Activated CD4-positive, alpha-beta T cell treated with anti-CD3 and anti-CD28 coated beads, Interleukin-2, Interleukin-6, amounts not matched to agents 100 ng/mL and 50 ng/mL, durations not matched to agents 16 hours and 8 hours (primary cell): Measurements from ENCODE around the gene GLYATL1.

Experiments used
- DNase-seq: peaks from one replicate; pipeline ENCODE4 v3.0.0-alpha.2; 2020

Gene GLYATL1

GRCh38 chr11:58939277-58939676 is at the start of gene GLYATL1:
Gene GLYATL1, plus strand, starts transcription at chr11:58939488. Its CDS starts 7,600 bp downstream, at chr11:58947088.
- DNase-seq = no peak

GRCh38 chr11:58893899-58894298 is 45.4 kb upstream of the GLYATL1 start:
- DNase-seq = no peak

- DNase-seq = no peak
Observed at GRCh38 chr11:58898106-58898505, 41.2 kb upstream of the GLYATL1 start.

DNA sequence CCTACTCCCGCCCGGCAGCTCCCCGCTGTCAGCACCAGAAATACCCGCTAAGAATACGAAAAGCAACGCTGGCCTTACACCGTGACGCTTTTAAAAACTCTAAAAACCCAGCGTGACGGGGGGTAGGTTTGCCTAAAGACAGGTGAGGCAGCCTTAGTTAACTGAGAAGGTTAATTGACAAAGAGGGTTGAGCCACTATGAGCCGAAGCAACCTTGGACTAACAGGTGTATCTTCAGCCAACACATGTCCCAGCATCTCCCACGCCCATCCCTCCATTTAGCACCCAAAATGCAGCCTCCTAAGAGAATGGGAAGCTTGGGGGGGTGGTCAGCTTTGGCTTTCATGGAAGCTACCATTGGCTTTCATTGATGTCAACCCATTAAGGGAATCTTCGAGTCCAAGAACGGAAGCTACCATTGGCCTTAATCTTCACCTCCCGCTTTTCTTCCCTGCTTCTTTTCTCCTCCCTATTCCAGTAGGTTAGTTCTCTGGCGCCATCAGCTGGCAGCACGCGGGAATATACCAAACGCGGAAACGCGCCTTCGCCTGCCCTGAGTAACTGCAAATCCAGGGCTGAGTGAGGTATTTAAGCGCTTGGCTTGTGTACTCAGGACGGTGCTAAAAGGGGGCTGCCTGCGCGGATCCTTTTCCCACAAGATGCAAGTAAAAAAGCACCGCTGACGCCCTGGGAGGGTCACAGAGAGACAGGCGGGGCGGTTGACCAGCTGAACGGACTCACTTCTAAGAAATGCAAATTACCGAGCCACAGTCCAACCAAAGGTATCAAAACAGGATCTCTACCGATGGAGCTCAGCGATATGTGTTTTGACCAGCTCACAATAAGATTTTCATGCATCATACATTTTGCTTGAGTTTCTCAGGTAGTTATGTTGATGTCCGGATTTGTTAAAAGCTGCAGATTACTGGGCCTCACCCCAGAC is 38.5 kb upstream of the GLYATL1 start:
- DNase-seq = peak; percentile 53

GRCh38 chr11:58902881-58903280 is 36.4 kb upstream of the GLYATL1 start:
- no peak for DNase-seq

DNA sequence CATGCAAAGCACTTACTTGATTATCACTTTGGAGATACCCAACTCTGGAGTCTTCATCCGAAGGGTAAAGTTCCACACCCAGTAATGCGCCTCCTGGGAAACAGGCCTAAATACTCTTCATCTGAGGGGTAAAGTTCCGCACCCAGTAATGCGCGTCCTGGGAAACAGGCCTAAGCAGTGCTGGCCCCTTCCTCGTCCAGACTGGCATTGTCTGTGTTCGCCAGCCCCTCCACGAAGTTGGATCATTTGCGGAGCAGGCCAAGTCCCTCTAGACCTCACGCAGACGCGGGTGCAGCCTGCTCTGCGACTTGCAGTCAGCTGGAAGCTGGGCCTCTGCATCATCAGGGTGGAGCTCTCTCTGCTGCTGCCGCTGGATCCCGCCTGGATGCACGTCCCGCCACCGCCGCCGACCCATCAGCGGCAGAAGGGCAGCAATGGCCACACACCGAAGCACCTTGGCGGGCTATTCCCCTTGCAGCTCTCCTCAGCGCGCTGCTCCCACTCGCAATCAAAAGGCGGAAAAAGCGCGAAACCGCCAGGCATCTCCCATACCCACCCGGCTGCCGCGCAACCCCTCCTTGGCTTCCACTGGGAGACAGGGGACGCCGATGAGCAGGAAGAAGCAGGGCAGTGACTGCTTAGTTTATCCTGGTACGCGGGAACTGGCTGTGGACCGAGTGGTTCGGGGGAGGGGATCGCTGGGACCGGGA is 34.1 kb upstream of the GLYATL1 start:
- no peak for DNase-seq

GRCh38 chr11:58905721-58906547 is 33.4 kb upstream of the GLYATL1 start:
- no peak for DNase-seq

DNA sequence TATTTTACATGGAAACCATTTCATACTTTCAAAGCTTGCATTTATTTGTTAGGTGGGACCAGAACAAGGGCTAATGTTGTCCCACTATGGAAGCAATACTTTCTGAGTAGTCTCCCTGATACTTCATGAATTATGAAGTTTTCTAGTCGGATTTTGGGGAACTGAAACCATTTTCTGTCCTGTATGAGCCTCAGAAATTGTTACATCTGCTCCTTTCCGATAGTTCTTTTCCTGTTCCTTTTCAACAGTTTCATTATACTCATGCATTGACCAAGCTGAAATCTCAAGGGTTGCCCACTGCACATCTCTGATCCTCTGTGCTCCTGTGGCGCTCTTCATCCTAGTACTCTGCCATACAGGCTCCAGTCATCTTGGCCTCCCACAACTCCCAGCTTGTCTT is 31.5 kb upstream of the GLYATL1 start:
- DNase-seq = no peak

DNA sequence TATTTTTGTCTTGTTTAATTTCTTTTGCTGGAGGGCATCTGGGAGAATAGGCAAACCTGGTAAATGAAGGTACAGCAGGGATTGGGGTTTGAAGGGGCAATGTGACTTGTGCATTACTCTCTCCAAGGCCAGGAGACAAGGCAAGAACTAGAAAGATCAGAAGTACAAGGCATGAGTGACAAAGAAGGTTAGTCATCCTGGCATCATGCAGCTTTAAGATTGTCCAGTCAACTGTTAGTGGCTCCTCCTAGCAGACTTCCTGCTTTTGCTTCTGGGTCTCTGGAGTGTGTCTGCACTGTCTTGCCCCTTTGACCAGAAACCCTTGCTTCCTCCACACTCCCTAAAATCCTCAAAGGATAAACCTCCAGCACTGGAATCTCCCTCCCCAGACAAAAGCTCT is 27.2 kb upstream of the GLYATL1 start:
- DNase-seq = no peak

GRCh38 chr11:58913685-58914084 is 25.6 kb upstream of the GLYATL1 start:
- DNase-seq = no peak

DNA sequence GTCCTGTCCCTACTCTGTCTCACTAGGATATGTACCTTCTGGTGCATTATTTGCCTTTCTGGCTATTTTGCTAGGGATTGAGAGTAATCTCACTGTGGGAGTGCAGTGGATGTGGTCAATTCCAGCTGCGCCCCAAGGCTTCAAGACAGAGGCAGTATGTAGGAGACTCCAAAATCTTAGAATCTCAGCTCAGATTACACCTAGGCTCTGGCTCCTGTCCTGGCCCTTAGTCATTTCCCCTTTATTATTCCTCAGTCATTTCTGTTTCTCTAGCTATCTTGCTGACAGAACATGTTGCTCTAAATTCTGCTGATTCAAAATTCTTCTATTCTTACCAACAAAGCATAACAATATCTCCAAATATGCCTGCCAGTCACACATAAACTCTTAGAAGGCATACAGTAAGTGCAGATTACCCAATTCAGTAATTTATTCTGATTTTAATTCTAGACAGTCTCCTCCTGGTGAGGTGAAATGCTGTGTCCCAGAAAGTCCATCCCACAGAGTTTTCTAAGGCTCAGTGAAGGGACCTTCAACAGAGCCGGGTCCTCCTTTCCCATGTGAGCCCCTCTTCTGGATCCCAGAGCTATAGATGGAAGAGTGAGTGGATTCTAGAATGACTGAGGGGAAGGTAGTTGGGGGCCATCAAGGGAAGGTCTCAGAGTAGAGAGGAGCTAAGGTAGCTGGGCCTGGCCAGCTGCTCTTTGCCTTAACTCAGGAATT is 24.3 kb upstream of the GLYATL1 start:
- DNase-seq = no peak

- no peak for DNase-seq
Observed at GRCh38 chr11:58916637-58917036, 22.7 kb upstream of the GLYATL1 start.

- no peak for DNase-seq
Observed at GRCh38 chr11:58917159-58917783, 22.0 kb upstream of the GLYATL1 start.

DNA sequence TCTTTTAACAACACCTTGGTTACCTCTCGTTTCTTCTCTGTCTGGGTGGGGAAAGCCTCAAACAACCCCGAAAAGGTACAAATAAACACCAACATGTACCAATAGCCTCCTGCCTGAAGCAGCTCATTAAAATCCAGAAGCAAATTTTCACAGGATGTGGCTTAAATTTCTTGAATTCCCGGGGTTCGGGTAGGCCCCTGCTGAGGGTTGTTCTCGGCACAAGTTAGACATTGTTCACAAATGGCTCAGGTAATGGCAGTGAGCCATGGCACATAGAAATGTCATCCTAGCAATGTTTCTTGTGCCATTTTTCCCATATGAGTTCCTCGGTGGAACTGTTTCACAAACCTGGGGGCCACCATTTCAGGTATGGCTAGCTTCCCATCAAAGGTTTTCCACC is 19.7 kb upstream of the GLYATL1 start:
- DNase-seq = no peak

GRCh38 chr11:58919980-58920379 is 19.3 kb upstream of the GLYATL1 start:
- no peak for DNase-seq

DNA sequence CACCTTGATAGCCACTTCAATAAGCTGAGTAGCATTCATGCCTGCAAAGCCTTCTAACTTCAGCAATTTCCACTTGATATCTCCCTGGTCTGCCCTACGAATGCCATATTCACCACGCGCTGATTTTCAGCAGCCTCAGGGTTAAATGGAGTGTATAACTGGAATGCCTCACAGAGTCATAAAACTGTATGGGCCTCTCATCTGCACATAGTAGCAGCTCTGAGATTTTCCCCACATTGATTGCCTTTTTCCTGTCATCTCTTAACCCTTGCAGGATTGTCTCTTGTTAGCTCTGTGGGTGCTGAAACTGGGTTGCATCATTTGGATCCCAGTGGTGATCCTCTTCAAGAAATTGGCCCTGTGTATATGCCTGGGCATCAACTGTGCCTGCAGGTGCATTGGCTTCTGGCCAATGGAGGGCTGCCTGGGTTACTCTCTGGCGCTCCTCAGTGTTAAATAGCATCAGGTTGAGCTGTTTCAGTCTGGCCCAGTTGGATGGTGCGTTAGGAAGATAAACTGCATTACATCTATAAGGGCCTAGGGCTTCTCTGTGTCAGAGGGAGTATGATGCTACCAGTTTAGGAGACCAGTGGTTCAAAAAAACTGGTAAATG is 17.4 kb upstream of the GLYATL1 start:
- no peak for DNase-seq

DNA sequence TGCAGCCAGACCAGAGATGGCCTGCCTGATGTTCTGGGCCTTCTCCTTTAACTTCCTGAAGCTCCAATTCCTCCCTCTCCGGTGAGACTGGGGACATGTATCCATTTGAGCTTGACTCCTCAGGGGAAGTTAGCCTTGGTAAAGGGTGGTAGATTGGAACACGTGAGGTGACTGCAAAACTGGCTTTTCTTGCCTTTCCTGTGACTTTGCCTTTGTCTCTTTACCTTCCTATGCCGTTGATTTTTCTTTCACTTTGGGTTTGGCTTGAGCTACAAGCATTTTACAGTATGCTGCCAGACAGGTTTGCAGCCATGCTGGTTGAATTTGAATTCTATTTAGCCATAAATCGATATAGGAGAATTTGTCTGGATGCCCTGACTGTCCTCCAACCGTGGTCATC is 16.8 kb upstream of the GLYATL1 start:
- DNase-seq = no peak

DNA sequence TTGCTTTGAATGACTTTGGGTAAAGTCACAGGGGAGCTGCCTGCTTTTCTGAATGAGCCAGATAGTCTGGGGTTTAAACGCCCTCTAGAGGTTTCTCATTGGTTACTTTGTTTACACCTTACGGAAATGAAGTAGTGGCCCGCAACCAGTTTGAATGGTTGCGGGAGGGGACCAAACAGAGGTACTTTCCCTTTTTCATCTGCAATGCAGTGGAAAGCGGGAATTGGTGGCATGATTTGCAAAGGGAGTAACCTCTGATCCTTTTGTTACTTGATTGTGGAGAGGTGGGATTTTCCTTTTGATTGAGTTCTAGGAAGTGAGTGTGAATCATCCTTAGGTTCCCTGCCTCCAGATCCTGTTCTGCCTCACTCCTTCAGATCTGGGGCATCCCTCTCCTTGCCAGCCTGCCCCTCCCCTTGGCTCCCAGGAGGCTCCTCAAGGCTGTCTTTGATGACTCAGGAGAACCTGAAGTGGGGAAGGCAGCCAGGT is 15.9 kb upstream of the GLYATL1 start:
- DNase-seq = peak; percentile 40

GRCh38 chr11:58924230-58924629 is 15.1 kb upstream of the GLYATL1 start:
- DNase-seq = no peak

- DNase-seq = no peak
Observed at GRCh38 chr11:58926251-58926650, 13.0 kb upstream of the GLYATL1 start.

DNA sequence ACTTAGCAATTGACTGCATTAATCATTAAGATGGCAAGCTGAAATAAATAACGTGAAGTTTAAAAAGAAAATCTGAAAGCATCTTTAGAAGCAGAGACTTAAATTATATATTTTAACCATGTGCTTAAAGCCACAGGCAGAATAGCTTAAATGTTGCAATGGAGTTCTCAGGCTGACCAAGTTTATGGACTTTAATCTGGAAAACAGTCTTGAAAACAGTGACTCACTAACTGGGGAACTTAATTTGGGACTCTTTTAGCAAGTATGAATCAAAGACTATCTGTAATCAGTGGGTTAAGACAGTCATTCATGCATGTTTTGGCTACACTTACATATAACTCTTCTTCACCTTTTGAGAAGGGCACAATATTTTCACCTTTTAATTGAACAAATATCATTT is 12.6 kb upstream of the GLYATL1 start:
- no peak for DNase-seq
